Hematopoietic multipotent progenitor cell treated with erythropoietin and hydrocortisone succinate and interleukin-3 and kit ligand, for 4 days (in vitro differentiated cells): ENCODE measurements around the gene NRXN2.

Experiments
- DNase-seq: peaks from one replicate; pipeline ENCODE4 v3.0.0-alpha.2; 2015

The NRXN2 gene

DNA sequence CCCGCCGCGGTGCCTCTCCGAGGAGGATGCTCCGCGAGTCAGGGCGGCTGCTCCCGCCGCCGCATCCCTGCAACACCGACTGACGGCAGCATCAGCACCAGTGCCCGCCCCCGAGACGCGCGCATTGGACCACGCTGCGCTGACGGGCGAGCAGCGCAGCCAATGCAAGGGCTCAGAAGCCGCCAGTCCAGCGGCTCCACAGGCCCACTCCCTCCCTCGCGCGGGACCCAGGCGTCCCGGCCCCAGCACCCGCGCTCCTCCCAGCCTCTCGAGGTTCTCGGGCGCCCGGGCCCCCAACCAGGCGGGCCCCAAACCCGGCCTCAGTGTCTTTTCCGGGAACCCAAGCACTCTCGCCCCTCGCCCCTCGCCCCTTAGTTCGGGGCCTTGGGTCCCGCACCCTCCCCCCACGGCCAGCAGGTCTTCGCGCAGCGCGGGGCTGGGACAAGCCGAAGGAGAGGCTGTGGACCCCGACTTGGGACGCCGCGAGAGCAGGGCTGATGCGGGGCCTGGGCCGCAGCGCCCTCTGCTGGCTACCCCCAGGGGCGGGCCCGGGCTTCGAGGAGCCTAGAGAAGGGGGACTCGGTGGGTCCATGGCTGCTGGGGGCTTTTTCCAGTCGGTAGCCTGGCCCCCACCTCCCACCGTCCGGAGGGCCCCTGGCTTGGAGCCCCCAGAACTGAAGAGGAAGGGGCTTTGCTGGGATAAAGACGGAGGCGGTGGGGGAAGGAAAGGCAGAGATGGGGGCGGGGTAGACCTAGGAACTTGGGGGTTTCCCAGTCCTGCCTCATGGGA is at the start of gene NRXN2:
Gene NRXN2 (minus strand): TSS at position 81 of the 790 bp plus-strand sequence. CDS start 9,498 bp downstream, outside the sequence.
- DNase-seq, result peak; percentile 86

DNA sequence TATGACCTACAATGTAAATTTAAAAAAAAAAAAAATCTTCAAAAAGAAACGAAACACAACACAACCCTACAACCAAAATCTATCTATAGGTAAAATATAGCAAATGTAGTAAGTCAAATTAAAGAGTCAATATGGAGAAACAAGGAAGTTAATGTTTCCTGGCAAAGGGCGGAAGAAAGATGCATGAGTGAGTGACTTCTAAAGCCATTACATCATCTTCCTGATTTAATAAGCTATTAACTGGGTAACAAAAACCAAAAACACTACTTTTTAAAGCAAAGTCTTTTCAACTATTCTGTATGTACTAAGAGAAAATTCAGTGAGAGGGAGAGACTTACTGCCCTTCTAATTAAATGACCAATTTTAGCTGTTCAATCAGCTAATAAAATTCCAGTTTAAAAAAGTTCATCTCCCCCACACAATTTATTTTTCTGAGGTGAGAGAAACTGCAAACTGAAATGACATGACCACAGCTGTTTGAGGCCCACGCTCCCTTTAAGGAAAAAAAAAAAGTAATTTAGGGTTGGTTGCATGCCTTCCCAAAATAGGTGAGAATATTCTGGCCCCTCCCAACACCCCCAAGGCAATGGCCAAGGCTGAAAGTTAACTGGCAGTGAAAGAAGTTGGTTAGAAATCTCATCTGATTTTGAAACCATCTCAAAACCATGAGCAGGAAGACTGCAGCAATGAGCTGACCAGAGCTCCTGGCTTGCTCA is 49.5 kb upstream of the NRXN2 start:
- peak; percentile 37 for DNase-seq

DNA sequence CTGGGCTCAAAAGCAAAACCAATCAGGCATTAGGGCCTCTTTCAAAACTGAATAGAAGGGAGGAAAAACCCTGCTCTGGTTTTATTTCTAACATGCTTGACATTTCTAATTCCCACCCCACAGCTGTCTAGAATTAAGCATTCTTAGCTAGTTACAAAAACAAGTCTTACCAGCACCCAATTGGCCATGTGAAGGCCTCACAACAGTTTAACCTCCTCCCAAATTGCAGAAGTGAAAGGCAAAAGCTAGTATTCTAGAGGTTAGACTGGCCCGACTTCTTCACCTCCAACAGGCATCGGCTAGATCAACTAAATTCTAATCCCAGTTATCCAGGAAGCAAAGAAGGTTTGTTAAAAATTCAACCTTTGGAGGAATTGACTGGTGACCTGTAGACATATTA is 48.9 kb upstream of the NRXN2 start:
- DNase-seq, result no peak

DNA sequence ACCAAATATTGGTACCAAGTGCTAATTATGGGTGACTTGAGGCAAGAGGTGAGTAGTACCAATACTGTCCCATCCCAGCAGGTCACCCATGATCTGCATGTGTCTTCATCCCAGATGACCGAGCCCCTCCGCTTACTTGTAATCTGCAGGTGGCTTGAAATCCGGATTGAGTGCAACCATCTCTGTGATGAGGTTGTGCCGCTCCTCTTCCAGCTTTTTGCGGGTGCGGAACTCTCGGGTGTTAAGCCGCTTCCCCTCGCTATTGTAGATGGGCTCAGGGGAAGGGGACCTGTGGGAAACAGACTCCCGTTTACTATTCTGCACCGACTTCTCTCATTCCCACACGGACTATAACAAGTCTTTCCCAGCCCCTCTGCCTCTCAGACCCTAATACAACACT is 47.1 kb upstream of the NRXN2 start:
- DNase-seq, result no peak

DNA sequence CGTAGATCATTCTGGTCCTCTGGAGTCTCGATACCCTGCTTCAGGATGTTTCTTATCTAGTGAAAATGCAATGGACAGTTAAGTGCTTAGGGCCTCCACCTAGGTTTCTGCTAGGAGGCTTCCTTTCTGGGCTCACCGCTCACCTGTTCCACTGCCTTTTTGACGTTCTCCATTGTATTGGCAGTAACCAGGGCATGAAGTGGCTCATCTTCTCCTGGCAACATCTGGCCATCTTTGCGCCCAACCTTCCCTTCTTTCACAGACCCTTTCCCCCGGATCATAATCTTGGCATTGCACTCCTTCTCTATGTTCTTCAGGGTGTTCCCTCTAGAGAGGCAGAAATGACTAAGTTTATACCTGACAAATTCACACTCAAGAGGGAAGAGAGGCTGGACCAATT is 46.3 kb upstream of the NRXN2 start:
- DNase-seq, result no peak

DNA sequence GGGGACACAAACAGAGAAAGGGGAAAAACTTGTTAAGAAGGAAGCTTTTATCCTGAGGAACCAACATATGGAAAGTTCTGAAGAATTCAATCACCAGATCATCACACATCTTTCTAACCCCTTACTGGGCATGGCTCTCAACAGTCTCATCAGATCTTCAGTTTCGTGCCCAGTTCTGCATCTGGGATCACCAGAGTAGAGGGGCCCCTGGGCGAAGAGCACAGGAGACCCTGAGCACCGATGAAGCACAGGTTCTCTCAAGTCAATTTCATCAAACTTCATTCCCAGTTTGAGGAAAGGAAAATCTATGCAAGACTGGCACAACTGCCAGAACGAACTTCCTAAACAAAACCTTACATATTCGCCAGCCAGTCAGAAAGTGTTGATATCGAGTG is 45.3 kb upstream of the NRXN2 start:
- DNase-seq, result no peak

DNA sequence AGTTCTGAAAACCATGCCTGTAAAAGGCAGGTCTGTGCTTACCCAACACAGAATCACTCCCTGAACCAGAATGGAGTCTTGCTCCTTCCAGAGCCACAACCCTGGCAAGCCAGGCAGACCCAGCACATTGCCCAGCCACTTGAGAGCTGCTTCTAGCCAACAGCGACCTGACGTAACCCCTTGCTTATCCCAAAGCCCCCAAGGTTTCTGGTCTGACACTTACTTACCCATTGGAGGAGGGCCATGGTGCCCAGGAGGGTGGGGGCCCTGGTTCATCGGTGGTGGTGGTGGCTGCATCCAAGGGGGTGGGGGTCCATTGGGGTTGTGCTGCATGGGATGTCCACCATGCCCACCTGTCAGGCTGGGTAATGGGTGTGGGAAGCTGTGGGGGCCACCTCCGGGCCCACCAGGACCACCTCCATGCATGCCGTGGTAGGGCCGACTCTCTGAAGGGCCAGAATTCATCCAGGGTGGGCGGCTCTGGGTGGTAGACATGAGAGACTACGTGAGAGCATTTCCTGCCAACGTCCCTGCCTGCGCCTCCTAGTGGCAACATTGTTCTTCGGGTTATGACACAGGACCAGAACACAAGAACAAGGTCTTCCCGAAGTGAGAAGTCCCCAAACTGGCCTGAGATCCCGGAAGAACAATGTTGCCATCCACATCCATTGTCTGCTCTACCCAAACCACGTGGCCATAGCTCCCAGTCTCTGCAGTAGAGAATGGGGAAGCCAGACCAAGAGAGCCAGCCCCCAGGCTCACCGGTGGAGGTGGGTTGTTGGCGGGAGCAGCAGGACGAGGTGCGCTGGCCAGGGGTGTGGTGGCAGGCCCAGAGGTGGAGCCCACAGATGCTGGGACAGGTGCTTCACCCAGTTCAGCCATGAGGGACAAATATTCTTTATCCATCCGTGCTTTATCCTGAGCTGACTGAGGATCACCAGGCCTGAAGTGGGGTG is 44.6 kb upstream of the NRXN2 start:
- peak; percentile 91 for DNase-seq

DNA sequence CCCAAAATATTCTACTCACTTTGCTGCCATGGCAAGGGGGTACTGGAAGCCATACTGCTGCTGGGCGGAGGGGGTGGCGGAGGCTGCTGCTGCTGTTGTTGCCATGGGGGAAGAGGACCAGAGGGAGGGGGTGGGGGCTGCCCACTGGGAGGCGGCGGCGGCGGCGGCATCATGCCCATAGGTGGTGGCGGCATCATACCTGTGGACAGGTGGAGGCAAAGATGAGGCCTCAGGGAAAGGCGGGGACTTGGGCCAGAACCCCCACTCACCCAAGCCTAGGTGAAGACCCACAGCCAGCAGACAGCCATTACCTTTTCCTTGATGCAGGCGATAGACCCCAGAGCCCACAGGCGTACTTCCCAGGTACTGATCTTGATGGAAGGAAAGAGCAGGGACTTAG is 43.9 kb upstream of the NRXN2 start:
- no peak for DNase-seq

DNA sequence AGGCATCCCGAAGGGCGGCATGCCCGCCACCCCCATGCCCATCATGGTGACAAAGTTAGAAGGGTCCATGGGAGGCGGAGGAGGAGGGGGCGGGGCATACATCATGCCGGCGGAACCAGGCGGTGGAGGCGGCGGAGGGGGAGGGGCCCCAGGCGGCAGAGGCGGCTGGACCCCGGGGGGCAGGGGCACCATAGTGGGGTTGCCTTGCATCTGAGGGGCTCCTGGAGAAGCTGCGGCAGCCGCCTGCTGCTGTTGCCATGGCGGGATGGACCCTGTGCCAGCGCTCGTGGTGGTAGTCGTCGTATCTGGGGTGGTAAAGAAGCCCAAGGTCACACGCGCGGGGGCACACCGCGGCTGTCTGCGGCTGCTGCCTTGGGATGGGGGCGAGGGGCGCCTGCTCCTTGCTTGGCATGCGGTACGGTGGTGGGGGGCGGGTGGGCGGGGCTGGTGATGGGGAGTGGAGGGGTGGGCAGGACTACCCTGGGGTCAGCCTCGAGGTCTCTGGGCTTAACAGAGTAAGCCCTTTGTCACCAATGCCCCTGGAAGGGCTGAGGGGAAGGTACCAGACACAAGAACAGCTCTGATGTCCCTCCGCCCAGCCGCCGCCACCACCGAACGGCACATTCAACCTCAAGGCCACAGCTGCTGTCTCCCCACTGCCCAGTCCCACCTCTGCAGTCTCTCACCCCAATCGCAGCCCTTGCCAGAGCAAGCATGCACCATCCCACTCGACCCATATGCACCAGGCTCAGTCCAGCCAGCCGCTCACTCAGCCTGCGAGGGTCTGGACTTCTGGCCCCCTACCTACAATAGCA is 43.1 kb upstream of the NRXN2 start:
- DNase-seq, result no peak

DNA sequence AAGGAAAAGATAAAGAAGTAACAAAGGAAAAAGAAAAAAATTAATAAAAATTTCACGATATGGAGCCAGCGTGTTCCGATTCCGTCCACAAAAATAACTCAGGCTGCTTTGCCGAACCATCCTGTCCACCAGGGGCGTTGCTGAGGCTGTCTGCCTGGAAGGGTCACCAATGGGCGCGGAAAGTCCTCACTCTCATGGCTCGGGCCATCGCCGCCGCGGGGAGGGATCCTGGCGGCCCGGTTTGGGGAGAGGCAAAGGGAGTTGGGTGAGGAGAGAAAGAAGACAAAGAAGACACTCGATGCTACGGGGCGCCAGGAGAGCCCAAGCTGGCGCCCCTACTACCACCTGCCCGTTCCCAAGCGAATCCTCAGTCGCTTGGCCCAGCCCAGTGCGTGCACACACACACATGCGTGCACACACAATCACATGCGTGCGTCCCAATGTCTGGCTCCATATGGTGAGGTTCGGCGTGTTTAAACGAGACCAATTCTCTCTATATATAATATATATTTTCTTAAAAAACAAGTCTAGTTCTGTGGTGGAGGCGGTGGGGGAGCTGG is 42.4 kb upstream of the NRXN2 start:
- no peak for DNase-seq

DNA sequence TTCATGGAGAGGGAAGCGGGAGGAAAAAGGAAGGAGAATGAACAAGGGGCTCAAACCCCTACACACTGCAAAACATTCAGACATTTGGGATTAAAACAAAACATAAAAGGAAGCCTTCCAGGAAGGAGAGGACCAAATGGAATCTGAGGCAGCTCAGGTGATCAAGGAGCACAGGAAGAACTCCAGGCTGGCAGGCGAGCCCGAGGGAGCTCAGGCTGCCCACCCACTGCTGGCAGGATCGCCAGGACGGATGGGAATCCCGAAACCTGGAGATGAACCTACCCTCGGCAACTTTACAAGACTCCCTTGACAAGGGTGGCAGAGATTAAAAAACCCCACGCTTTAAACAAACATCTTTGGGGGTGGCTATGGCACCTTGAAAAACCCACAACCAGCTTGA is 41.8 kb upstream of the NRXN2 start:
- no peak for DNase-seq

DNA sequence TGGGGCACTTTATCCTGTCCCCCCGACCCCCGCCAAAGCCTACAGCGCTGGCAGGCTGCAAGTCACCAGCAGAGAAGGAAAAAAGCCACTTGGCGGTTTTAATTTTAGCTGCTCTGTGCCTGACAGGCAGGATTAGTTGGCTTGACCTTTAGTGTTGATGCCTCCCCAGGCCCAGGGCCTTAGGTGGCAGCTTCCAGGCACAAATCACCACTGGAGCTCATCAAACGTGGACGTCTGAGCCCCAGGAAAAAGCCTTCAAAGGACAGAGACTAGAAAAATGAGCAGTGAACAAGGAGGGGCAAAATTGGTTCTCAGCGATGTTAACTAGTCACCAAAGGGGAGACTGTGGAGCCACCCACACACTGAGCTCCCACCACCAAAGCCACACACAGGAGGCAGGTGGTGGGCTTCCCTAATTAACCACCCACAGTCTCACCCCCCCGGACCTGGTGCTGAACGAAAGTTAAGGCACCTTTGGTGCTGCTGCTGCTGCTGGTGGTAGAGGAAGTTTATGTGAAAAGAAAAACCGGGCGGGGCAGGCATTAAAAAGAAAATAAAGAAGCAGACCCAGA is 41.1 kb upstream of the NRXN2 start:
- peak; percentile 69 for DNase-seq

DNA sequence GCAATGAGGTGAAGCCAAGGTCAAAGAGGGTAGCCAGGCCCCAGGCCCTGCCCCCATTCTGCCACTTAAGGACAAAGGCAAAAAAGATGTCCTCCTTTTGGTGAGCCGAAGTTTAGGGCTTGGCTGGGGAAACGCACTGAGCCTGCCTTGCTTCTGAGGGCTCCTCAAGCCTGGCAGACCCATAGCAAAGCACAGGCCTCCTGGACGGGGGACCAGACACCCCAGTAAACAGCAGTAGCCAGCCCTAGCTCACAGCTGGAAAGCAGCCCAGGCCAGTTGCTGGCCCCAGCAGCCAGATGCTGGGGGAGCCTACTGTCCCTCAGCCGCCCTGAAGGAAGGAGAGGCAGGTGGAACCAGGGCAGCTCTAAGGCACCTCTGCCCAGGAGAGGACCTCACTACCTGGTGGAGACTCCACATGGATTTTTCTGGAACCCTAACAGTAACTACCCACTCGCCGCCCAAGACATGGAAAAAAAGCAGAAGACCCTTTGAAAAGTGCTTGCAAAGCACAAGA is 40.6 kb upstream of the NRXN2 start:
- no peak for DNase-seq

DNA sequence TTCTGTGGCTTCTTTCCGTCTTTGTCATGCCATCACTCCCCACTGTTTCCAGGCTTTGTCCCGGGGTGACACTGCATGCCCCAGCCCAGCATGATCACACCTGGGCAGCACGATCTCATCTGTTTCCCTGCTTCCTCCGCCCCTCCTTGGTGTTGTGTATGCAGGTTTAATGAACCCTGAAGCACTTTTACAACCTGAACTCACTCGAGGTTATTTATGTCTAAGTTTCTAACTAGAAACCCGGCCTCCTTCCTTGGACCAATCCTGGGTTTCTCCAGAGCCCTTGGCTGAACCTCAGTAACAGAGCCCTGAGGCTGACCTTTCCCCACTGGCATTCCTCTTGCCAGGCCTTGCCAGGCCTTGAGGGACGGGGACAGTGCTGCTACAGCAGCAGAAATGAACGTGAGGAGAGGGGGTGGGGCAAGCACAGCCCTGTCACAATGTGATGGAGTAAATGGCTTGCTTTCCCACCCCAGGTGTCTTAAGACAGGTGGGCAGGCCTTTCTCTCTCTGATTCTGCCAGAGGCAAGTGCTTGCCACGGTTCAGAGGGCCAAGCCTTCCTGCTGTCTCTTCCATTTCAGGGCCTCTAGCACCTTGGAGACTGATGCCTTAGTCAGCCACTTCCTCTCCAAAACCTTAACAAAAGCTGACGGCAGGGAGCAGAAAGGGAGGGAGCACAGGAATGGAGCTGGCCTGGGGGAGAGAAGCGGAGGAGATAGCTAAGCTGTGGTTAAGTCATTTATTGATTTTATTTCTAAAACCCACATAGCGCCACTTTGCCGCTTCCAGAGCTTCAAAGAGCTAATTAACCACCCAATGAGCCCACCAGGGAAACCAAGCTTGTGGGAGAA is 39.9 kb upstream of the NRXN2 start:
- DNase-seq, result no peak

DNA sequence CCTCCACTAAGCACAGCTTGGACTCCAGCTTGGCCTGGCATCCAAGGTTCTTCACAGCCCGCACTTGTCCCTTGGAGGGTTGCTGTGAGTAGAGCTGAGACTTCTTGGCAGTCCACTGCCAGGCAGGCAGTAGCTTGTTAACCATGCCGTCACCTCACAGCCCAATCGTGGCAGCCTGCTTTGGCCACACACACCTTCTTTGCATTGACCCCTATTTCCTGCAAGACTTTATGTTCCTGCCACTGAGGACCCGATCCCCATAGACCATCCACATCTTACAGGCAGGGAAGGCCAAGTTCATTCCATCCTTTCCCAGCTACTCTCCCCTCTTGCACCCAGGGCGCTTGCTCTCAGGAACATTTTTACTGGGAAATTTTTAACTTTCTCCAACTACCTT is 39.3 kb upstream of the NRXN2 start:
- no peak for DNase-seq

DNA sequence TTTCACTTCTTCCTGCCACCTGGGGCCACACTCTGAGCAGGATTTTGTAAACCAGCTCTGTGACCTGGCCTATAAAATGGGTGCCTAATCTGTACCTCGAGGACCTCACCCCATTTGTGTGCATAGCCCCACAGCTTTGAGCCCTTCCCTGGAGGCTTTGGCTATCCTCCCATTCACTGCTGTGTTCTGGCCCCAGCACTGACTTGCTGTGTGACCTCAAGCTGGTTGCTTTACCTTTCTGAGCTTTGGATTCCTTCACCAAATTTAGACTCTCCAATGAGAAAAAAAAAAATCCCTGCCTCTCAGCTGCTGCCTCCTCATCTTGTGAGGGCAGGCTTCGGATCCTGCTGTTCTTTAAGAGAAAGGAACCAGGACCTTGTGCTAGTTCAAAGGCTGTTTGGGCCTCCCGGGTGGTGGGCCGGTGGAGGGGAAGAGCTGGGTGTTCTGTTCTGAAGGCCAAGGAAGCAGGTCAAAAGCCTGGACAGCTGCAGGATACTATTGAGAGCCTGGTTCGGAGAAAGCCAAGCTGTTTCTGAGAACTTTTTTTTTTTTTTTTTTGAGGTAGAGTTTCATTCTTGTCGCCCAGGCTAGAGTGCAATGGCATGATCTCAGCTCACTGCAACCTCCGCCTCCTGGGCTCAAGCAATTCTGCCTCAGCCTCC is 37.9 kb upstream of the NRXN2 start:
- DNase-seq, result no peak

DNA sequence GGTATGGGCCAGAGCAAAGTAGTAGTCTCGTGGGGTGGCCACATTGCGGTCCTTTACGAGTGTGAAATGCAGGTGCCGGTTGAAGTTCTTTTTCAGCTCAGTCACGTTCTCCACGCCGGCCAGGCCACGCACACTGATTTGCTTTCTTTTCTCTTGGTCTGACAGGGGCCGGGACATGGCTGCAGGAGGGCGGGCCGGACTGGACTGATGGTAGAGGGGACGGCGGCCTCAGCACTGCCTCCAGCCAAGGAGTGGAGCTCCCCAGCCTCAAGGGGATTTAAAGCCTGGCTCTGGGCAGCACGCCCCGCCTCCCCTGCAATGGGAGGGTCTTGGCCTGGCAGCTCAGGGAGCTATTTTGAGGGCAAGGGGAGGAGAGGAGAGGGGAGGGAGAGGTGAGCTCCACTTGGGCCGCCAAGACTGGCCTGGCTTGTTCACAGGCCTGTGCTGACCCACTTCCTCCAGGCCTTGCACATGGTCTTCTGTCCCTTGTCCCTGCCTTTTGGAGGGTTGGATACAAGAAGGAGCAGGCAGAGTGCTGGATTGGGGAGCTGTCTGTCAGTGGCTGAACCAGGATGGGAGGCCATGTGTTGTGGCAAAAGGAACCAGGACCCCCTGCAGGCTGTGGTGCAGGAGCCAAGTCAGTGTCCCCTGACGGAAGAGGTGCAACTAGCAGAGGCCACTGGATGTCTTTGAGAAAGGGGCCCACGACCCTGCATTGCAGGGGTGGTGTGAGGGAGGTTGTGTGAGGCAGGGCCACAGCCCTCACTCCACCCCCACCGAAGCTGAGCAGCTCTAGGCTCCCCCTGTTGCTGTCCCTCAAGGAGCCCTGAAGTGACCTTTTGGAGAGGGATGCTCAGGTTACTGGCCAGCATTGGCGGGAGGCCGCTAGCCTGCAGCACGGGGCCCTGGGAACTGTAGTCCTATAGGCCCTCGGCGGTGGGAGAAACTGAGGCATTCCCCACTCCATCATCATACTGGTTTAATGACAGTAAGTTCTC is 37.0 kb upstream of the NRXN2 start, which contains the start of gene PYGM:
Gene PYGM (minus strand): TSS at position 253 of the 998 bp plus-strand sequence. CDS start 76 bp downstream, at position 177.
- no peak for DNase-seq

DNA sequence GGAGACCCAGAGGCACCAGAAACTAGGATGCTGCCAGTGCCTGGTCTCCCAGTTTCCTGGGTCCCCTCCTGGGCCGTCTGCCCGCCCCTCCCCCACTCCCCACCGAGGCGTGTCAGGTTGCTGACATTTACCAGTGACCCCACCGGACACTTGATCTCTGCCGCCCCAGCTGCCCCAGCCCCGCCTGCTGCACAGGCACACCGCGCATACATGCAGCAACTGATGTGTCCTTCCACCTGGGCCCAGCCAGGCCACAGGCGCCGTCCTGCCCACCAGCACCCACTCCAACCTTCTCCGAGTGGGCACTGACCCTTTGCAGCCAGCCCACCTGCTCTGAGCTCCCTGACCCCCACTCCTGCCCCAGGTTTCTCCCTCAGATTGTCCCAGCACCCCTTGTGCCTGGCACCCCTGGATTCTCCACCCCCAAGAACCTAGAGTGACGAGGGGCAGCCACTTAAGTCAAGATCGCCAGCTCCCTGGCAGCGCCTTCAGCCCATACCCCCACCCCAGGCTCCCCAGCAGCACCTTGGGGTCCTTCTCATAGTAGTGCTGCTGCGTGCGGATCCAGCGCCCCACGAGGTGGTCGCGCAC is 36.2 kb upstream of the NRXN2 start:
- no peak for DNase-seq
